Fibroblast of lung (primary cell): Measurements from ENCODE around the gene BAZ1A.

ENCODE experiments used
- CTCF ChIP-seq, 2 donors: IDR thresholded peaks in 1 of 2; conservative IDR thresholded peaks in 1 of 2; 1 replicate in 1 of 2; 2 replicates in 1 of 2; pipeline ENCODE4 v1.5.1; 2011 to 2012; ENCODE audit warnings: low read length in 2 of 2, control low read depth in 1 of 2, inconsistent platforms in 1 of 2, low read depth in 1 of 2, mild to moderate bottlenecking in 1 of 2
- EZH2 ChIP-seq: IDR thresholded peaks from 2 replicates; pipeline ENCODE4 v1.5.1; 2012; ENCODE audit warnings: low read length, control low read depth, mild to moderate bottlenecking; ENCODE audit errors: missing control alignments

- TF ChIP-seq CTCF (conservative IDR thresholded peaks at IDR 0.05 in 1 of 2, IDR thresholded peaks at IDR 0.05 in 1 of 2; ENCODE audit: low read depth in 1 of 2, low read length in 2 of 2) (no peak), EZH2 (no peak)
These were observed 22.1 kb downstream of the BAZ1A start for GRCh38 chr14:34853041-34853440.
